Thyroid gland (tissue), 4 donors: Measurements from ENCODE around the gene MAGEA9B.
"Not testable (repeated sequence)": the region's sequence is repeated elsewhere in the genome, so short reads cannot be mapped to it uniquely, and the experiment has no call there.

ENCODE experiments used
- POLR2A ChIP-seq, 2 donors: fragments of 450-650 bp; IDR thresholded peaks; one replicate each; pipeline ENCODE4 v1.6.1; 2017; ENCODE audit warnings: antibody characterized with exemption in 2 of 2, mild to moderate bottlenecking in 2 of 2, moderate library complexity in 1 of 2
- TF ChIP-seq, protein P1 (sequence below), 6 experiments: fragments of 200-600 bp in 3 of 6; fragments of 450-650 bp in 3 of 6; sonication (generic) in 3 of 6; IDR thresholded peaks; one replicate each; pipeline ENCODE4 v1.5.1; 2016 to 2019; ENCODE audit warnings: antibody characterized with exemption in 6 of 6, mild to moderate bottlenecking in 2 of 6, inconsistent platforms in 1 of 6, moderate library complexity in 1 of 6

DNA sequence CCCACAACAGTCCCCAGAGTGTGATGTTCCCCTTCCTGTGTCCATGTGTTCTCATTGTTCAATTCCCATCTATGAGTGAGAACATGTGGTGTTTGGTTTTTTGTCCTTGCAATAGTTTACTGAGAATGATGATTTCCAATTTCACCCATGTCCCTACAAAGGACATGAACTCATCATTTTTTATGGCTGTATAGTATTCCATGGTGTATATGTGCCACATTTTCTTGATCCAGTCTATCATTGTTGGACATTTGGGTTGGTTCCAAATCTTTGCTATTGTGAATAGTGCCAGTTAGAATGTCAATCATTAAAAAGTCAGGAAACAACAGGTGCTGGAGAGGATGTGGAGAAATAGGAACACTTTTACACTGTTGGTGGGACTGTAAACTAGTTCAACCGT, 32.4 kb upstream of the MAGEA9B start:
- TF ChIP-seq, protein P1, sequence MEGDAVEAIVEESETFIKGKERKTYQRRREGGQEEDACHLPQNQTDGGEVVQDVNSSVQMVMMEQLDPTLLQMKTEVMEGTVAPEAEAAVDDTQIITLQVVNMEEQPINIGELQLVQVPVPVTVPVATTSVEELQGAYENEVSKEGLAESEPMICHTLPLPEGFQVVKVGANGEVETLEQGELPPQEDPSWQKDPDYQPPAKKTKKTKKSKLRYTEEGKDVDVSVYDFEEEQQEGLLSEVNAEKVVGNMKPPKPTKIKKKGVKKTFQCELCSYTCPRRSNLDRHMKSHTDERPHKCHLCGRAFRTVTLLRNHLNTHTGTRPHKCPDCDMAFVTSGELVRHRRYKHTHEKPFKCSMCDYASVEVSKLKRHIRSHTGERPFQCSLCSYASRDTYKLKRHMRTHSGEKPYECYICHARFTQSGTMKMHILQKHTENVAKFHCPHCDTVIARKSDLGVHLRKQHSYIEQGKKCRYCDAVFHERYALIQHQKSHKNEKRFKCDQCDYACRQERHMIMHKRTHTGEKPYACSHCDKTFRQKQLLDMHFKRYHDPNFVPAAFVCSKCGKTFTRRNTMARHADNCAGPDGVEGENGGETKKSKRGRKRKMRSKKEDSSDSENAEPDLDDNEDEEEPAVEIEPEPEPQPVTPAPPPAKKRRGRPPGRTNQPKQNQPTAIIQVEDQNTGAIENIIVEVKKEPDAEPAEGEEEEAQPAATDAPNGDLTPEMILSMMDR (IDR thresholded peaks at IDR 0.05), result not testable (repeated sequence)
- TF ChIP-seq POLR2A (IDR thresholded peaks at IDR 0.05), result not testable (repeated sequence)
